ENCODE measurements around the gene RAMAC.

Gene RAMAC

GRCh38 chr15:82958638-82959037 lies 27.4 kb upstream of the RAMAC start:
- no peak for TF ChIP-seq CTCF (IDR thresholded peaks at IDR 0.05; ENCODE audit: poor library complexity, severe bottlenecking)

DNA sequence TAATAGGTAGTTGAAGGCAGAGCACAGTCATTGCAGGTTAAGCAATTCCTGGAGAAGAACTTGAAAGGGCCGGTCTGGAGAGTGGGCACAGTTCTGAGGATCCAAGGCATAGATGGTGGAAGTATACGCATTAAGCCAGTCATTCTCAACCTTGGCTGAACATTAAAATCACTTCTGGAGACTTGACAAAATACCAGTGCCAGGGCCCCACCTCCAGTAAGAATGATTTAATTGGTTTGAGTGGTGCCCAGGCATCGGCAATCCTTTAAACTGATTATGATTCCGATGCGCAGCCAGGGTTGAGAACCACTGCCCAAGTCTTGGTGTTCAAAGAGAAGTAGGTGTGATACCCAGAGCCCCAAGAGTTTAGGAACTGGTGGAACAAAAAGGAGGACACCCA lies 26.6 kb upstream of the RAMAC start:
- Histone ChIP-seq H3K36me3 (ENCODE audit: low read depth) (no peaks in the 10 kb centered on the region), H3K4me1 (ENCODE audit: insufficient read depth, poor library complexity, severe bottlenecking) (no peaks in the 10 kb centered on the region), H3K27me3 (ENCODE audit: insufficient read depth, poor library complexity, severe bottlenecking) (no peaks in the 10 kb centered on the region), H3K4me3 (ENCODE audit: severe bottlenecking) (no peak overlapping the region), H3K9me3 (ENCODE audit: severe bottlenecking) (no peaks in the 10 kb centered on the region), H3K27ac (ENCODE audit: poor library complexity, severe bottlenecking) (no peak overlapping the region)
- no peak for DNase-seq (ENCODE audit: low spot score)
- TF ChIP-seq CTCF (IDR thresholded peaks at IDR 0.05; ENCODE audit: poor library complexity, severe bottlenecking) = no peak
- ATAC-seq (ENCODE audit: low read depth) = no peak

More at GRCh38 chr15:82958638-82959037, 27.4 kb upstream of the RAMAC start:
- ATAC-seq (ENCODE audit: low read depth) (no peak), DNase-seq (ENCODE audit: low spot score) (no peak)
- H3K27me3 ChIP-seq (ENCODE audit: insufficient read depth, poor library complexity, severe bottlenecking) = no peaks in the 10 kb centered on the region
- no peaks in the 10 kb centered on the region for H3K4me1 ChIP-seq (ENCODE audit: insufficient read depth, poor library complexity, severe bottlenecking)
- H3K9me3 ChIP-seq (ENCODE audit: severe bottlenecking) = no peaks in the 10 kb centered on the region
- H3K36me3 ChIP-seq (ENCODE audit: low read depth) = no peaks in the 10 kb centered on the region
- no peak overlapping the region for H3K4me3 ChIP-seq (ENCODE audit: severe bottlenecking)
- H3K27ac ChIP-seq (ENCODE audit: poor library complexity, severe bottlenecking) = no peak overlapping the region

DNA sequence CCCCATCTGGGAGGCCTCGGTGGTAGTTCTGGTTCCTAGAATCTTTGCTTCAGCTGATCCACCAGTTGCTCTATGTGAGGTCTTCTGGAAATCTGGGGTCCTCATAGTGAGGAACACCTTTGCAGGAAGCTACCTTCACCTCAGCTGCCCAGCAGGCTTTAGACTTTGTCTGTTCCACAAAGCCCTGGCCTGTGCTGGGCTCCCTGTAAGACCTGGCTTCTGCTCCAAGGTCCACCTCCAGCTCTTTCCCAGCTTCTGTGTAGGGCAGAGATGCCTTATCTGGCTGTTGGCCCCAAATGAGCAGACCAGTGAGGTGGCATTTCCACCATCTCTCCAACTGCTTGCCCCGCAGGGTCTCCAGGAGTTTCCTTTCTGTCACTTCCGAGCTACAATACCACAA lies 25.2 kb upstream of the RAMAC start:
- Histone ChIP-seq H3K27ac (ENCODE audit: poor library complexity, severe bottlenecking) (no peak overlapping the region), H3K4me1 (ENCODE audit: insufficient read depth, poor library complexity, severe bottlenecking) (no peaks in the 10 kb centered on the region), H3K9me3 (ENCODE audit: severe bottlenecking) (no peaks in the 10 kb centered on the region), H3K36me3 (ENCODE audit: low read depth) (no peaks in the 10 kb centered on the region), H3K27me3 (ENCODE audit: insufficient read depth, poor library complexity, severe bottlenecking) (no peaks in the 10 kb centered on the region), H3K4me3 (ENCODE audit: severe bottlenecking) (no peak overlapping the region)
- ATAC-seq (ENCODE audit: low read depth) (no peak), DNase-seq (ENCODE audit: low spot score) (no peak)
- TF ChIP-seq CTCF (IDR thresholded peaks at IDR 0.05; ENCODE audit: poor library complexity, severe bottlenecking) = no peak

- Histone ChIP-seq H3K36me3 (ENCODE audit: low read depth) (no peaks in the 10 kb centered on the region), H3K4me1 (ENCODE audit: insufficient read depth, poor library complexity, severe bottlenecking) (no peaks in the 10 kb centered on the region), H3K9me3 (ENCODE audit: severe bottlenecking) (no peaks in the 10 kb centered on the region), H3K27ac (ENCODE audit: poor library complexity, severe bottlenecking) (no peak overlapping the region), H3K4me3 (ENCODE audit: severe bottlenecking) (no peak overlapping the region), H3K27me3 (ENCODE audit: insufficient read depth, poor library complexity, severe bottlenecking) (no peaks in the 10 kb centered on the region)
- DNase-seq (ENCODE audit: low spot score) (no peak), ATAC-seq (ENCODE audit: low read depth) (peak; percentile 76)
- TF ChIP-seq CTCF (IDR thresholded peaks at IDR 0.05; ENCODE audit: poor library complexity, severe bottlenecking) = no peak
Observed at GRCh38 chr15:82963471-82964341, 22.3 kb upstream of the RAMAC start.

- no peak for TF ChIP-seq CTCF (IDR thresholded peaks at IDR 0.05; ENCODE audit: poor library complexity, severe bottlenecking)
- Histone ChIP-seq H3K27ac (ENCODE audit: poor library complexity, severe bottlenecking) (no peak overlapping the region), H3K36me3 (ENCODE audit: low read depth) (no peaks in the 10 kb centered on the region), H3K9me3 (ENCODE audit: severe bottlenecking) (no peaks in the 10 kb centered on the region), H3K4me1 (ENCODE audit: insufficient read depth, poor library complexity, severe bottlenecking) (no peaks in the 10 kb centered on the region), H3K27me3 (ENCODE audit: insufficient read depth, poor library complexity, severe bottlenecking) (no peaks in the 10 kb centered on the region), H3K4me3 (ENCODE audit: severe bottlenecking) (no peak overlapping the region)
- ATAC-seq (ENCODE audit: low read depth) (no peak), DNase-seq (ENCODE audit: low spot score) (no peak)
Observed at GRCh38 chr15:82964890-82965289, 21.1 kb upstream of the RAMAC start.
